AG09309 (cell line): ENCODE results near the gene KLK15.

Source experiments
- DNase-seq: peaks from one replicate; pipeline ENCODE4 v3.0.0-alpha.2; 2010; ENCODE audit warnings: low read depth
- H3K4me3 ChIP-seq: 2 replicates; pipeline ENCODE4 v1.5.1; 2011; ENCODE audit warnings: mild to moderate bottlenecking, low read depth, low read length, moderate library complexity; ENCODE audit not compliant: control insufficient read depth
- CTCF ChIP-seq: IDR thresholded peaks from 2 replicates; pipeline ENCODE4 v1.5.1; 2011; ENCODE audit warnings: mild to moderate bottlenecking, low read depth, low read length, inconsistent platforms; ENCODE audit not compliant: insufficient read depth, control insufficient read depth; ENCODE audit errors: missing control alignments

Gene KLK15

GRCh38 chr19:50850738-50851137 is 17.4 kb upstream of the KLK15 start:
- no peak for DNase-seq
- no peak for TF ChIP-seq CTCF
- H3K4me3 ChIP-seq = no peak overlapping the region

DNA sequence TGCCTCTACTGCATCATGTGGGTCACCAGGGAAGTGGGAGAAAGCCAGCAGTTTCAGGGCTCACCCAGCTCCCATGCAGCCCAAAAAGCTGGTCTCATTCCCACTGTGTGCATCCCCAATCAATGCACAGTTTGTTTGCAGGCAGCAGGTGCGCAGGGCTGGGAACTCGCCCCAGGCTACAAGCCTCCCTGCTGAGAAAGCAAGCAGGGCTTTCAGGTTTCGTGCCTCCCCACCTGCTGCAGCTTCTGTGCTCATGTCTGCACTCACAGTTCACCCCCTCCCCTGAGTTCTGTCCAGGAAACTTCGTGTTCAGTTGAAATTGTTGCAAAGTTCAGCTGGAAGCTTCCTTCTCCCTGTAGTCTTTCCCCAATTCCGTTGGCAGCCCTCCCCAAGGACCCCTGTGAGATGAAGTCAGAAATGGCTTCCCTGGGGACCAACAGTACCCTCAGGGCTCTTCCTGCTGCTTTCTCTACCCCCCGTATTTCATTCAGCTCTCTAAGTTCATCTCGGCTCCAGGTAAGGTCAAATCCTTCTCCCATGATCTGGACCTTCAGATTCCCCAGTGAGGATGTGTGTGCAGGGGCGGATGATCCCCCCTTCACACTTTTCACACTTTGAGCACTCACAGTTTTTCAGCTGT is 11.0 kb upstream of the KLK15 start:
- no peak for DNase-seq
- TF ChIP-seq CTCF = no peak
- H3K4me3 ChIP-seq = no peak overlapping the region

DNA sequence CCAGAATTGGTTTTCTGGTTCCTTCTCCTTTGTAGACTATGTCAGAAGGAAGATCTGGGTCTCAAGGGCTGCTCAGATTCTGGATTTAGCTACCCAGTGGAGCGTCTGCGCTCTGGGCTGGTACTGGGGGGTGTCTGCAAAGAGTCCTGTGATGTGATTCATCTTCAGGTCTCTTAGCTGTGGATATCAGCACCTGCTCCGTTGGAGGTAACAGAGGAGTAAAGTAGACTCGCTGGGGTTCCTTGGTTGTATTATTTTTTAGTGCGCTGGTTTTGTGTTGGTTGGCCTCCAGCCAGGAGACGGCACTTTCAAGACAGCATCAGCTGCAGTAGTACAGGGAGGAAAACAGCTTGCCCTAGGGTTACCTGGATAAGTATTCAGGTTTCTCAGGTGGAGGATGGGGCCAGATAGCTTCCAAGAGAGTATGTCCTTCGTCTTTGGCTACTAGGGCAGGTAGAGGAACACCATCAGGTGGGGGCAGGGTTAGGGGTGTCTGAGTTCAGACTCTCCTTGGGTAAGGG is 10.4 kb upstream of the KLK15 start:
- no peak for TF ChIP-seq CTCF
- no peak overlapping the region for H3K4me3 ChIP-seq
- DNase-seq = no peak

DNA sequence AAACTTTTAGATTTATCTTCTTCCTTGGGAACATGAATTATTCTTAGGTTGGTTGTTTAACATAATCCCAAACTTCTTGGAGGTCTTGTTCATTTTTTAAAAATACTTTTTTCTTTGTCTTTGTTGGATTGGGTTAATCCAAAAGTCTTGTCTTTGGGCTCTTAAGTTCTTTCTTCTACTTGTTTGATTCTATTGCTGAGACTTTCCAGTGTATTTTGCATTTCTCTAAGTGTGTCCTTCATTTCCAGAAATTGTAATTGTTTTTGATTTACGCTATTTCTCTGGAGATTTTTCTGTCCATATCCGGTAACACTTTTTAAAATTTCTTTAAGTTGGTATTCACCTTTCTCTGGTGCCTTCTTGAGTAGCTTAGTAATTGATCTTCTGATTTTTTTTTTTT is 9.8 kb upstream of the KLK15 start:
- no peak for TF ChIP-seq CTCF
- H3K4me3 ChIP-seq = no peak overlapping the region
- no peak for DNase-seq

DNA sequence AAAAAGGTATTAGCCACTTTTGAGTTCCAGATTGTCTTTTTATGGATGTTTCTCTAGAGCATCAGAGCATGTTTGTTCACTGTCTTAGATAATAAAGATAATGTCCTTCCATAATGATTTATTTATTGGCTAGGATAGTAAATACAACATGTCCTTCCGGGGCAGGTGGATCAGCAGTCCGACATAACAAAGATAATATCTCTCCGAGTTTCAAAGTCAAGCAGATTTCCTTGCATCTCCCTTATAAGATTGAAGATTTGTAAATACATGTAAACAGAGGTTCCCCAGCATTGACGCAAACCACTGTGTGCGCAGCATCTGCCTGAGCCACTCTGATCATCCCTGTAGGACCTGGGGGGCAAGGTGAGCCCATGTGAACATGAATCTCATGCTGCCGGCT is 8.8 kb upstream of the KLK15 start:
- no peak for DNase-seq
- no peak for TF ChIP-seq CTCF
- H3K4me3 ChIP-seq = no peak overlapping the region

- DNase-seq = no peak
- no peak overlapping the region for H3K4me3 ChIP-seq
- no peak for TF ChIP-seq CTCF
Observed at GRCh38 chr19:50839712-50840655, 6.6 kb upstream of the KLK15 start.
